H9 (cell line): Measurements from ENCODE around the gene SCN1A. TPM values are rescaled to one million over a fixed set of nuclear protein-coding genes. Genes with fewer than 3 reads are reported as not detected.

ENCODE experiments used
- DNase-seq: peaks from one replicate; pipeline ENCODE4 v3.0.0-alpha.2; 2017
- H2AFZ ChIP-seq: one replicate; pipeline ENCODE4 v1.6.1; 2013; ENCODE audit warnings: mild to moderate bottlenecking, low read length, control low read depth, moderate library complexity
- H2AK5ac ChIP-seq: 2 replicates; pipeline ENCODE4 v1.6.1; 2013; ENCODE audit warnings: low read length, control low read depth, mixed read lengths; ENCODE audit not compliant: insufficient read length
- H2BK120ac ChIP-seq: one replicate; pipeline ENCODE4 v1.6.1; 2013; ENCODE audit warnings: low read depth, mild to moderate bottlenecking, low read length, control low read depth, inconsistent platforms; ENCODE audit not compliant: poor library complexity, severe bottlenecking
- H2BK12ac ChIP-seq: 2 replicates; pipeline ENCODE4 v1.6.1; 2013; ENCODE audit warnings: low read length, control low read depth, mixed read lengths, low read depth; ENCODE audit not compliant: insufficient read length
- H2BK15ac ChIP-seq: 2 replicates; pipeline ENCODE4 v1.6.1; 2013; ENCODE audit warnings: low read depth, low read length, control low read depth
- H2BK20ac ChIP-seq: one replicate; pipeline ENCODE4 v1.6.1; 2013; ENCODE audit warnings: low read depth, mild to moderate bottlenecking, low read length, control low read depth, inconsistent platforms; ENCODE audit not compliant: poor library complexity, severe bottlenecking
- H2BK5ac ChIP-seq: 2 replicates; pipeline ENCODE4 v1.6.1; 2013; ENCODE audit warnings: low read length, control low read depth, mixed read lengths; ENCODE audit not compliant: insufficient read length
- H3K14ac ChIP-seq: 2 replicates; pipeline ENCODE4 v1.6.1; 2013; ENCODE audit warnings: low read length, control low read depth; ENCODE audit not compliant: insufficient read depth
- H3K18ac ChIP-seq: 2 replicates; pipeline ENCODE4 v1.6.1; 2013; ENCODE audit warnings: low read depth, mild to moderate bottlenecking, mixed read lengths, low read length, control low read depth; ENCODE audit not compliant: insufficient read length
- H3K23ac ChIP-seq: 2 replicates; pipeline ENCODE4 v1.6.1; 2013; ENCODE audit warnings: low read length, control low read depth, mixed read lengths, low read depth; ENCODE audit not compliant: insufficient read length
- H3K23me2 ChIP-seq: 2 replicates; pipeline ENCODE4 v1.6.1; 2013; ENCODE audit warnings: low read depth, mild to moderate bottlenecking, mixed read lengths, low read length, control low read depth; ENCODE audit not compliant: insufficient read length, poor library complexity, severe bottlenecking
- H3K27ac ChIP-seq: 2 replicates; pipeline ENCODE4 v1.5.1; 2013; ENCODE audit warnings: low read length, control low read depth, mixed read lengths, low read depth; ENCODE audit not compliant: insufficient read length
- H3K27me3 ChIP-seq: 2 replicates; pipeline ENCODE4 v1.6.1; 2013; ENCODE audit warnings: low read length, control low read depth, inconsistent platforms; ENCODE audit not compliant: insufficient read depth
- H3K4ac ChIP-seq: 2 replicates; pipeline ENCODE4 v1.6.1; 2013; ENCODE audit warnings: low read depth, mild to moderate bottlenecking, control low read depth, inconsistent platforms, low read length, moderate library complexity
- H3K4me1 ChIP-seq: 2 replicates; pipeline ENCODE4 v1.6.1; 2013; ENCODE audit warnings: low read length, control low read depth, inconsistent platforms; ENCODE audit not compliant: insufficient read depth
- H3K4me2 ChIP-seq: 2 replicates; pipeline ENCODE4 v1.6.1; 2013; ENCODE audit warnings: low read length, control low read depth, mixed read lengths; ENCODE audit not compliant: insufficient read length, insufficient read depth
- H3K56ac ChIP-seq: 2 replicates; pipeline ENCODE4 v1.6.1; 2013; ENCODE audit warnings: low read depth, mild to moderate bottlenecking, mixed read lengths, low read length, control low read depth; ENCODE audit not compliant: insufficient read length
- H3K79me1 ChIP-seq: 2 replicates; pipeline ENCODE4 v1.6.1; 2013; ENCODE audit warnings: low read depth, mild to moderate bottlenecking, moderate library complexity, low read length, control low read depth, inconsistent platforms; ENCODE audit not compliant: insufficient read depth, poor library complexity, severe bottlenecking
- H3K79me2 ChIP-seq: 2 replicates; pipeline ENCODE4 v1.6.1; 2013; ENCODE audit warnings: low read length, control low read depth, inconsistent platforms; ENCODE audit not compliant: insufficient read depth
- H3K9ac ChIP-seq: 2 replicates; pipeline ENCODE4 v1.6.1; 2013; ENCODE audit warnings: low read length, control low read depth, mixed read lengths; ENCODE audit not compliant: insufficient read length; ENCODE audit errors: extremely low read depth
- H3K9me3 ChIP-seq: one replicate; pipeline ENCODE4 v1.6.1; 2013; ENCODE audit warnings: low read depth, low read length, inconsistent platforms; ENCODE audit not compliant: control insufficient read depth
- H3T11ph ChIP-seq: one replicate; pipeline ENCODE4 v1.6.1; 2013; ENCODE audit warnings: mild to moderate bottlenecking, low read length, control low read depth, inconsistent platforms
- H4K20me1 ChIP-seq: one replicate; pipeline ENCODE4 v1.6.1; 2013; ENCODE audit not compliant: control insufficient read depth, insufficient read length, insufficient read depth
- H4K5ac ChIP-seq: 2 replicates; pipeline ENCODE4 v1.6.1; 2013; ENCODE audit warnings: low read depth, mild to moderate bottlenecking, mixed read lengths, low read length, control low read depth; ENCODE audit not compliant: insufficient read length
- H4K8ac ChIP-seq: replicated peaks from 2 replicates; pipeline ENCODE4 v1.6.1; 2013; ENCODE audit warnings: low read length, control low read depth, mixed read lengths, low read depth; ENCODE audit not compliant: insufficient read length
- H4K91ac ChIP-seq: 2 replicates; pipeline ENCODE4 v1.6.1; 2013; ENCODE audit warnings: low read depth, mild to moderate bottlenecking, moderate library complexity, mixed read lengths, low read length, control low read depth; ENCODE audit not compliant: insufficient read length
- H3K27ac Mint-ChIP-seq, 3 experiments: 2 replicates in 2 of 3; 3 replicates in 1 of 3; pipeline ENCODE4 v1.8.0; 2020 to 2021; ENCODE audit warnings: mixed read lengths in 3 of 3, mild to moderate bottlenecking in 1 of 3, moderate library complexity in 1 of 3
- H3K27me3 Mint-ChIP-seq: 2 replicates; pipeline ENCODE4 v1.8.0; 2021; ENCODE audit warnings: low read depth, mild to moderate bottlenecking, moderate library complexity, mixed read lengths
- H3K36me3 Mint-ChIP-seq, 3 experiments: 2 replicates in 2 of 3; 3 replicates in 1 of 3; pipeline ENCODE4 v1.8.0; 2020 to 2021; ENCODE audit warnings: low read depth in 3 of 3, mixed read lengths in 3 of 3; ENCODE audit not compliant: insufficient read depth in 1 of 3
- H3K4me1 Mint-ChIP-seq, 2 experiments: 2 replicates each; pipeline ENCODE4 v1.8.0; 2020; ENCODE audit warnings: mixed read lengths in 2 of 2
- H3K4me3 Mint-ChIP-seq, 2 experiments: 2 replicates in 1 of 2; 3 replicates in 1 of 2; pipeline ENCODE4 v1.8.0; 2020 to 2021; ENCODE audit warnings: mild to moderate bottlenecking in 2 of 2, mixed read lengths in 2 of 2, moderate library complexity in 1 of 2
- H3K9me3 Mint-ChIP-seq, 2 experiments: 2 replicates in 1 of 2; 3 replicates in 1 of 2; pipeline ENCODE4 v1.8.0; 2020; ENCODE audit warnings: mild to moderate bottlenecking in 2 of 2, mixed read lengths in 2 of 2, moderate library complexity in 1 of 2
- CTCF ChIP-seq: fragments of 200-600 bp; sonication (generic); conservative IDR thresholded peaks from 3 replicates; pipeline ENCODE4 v1.8.0; 2021; ENCODE audit warnings: antibody characterized with exemption, mild to moderate bottlenecking
- total RNA-seq: library from RNA; stranded (reverse); gene quantifications from 2 replicates; pipeline ENCODE4 v1.2.1, GENCODE V29; 2021

The SCN1A gene
- total RNA-seq, 1 experiment from 2014 or later: 0.13 TPM

- Histone ChIP-seq H3K4me2 (no peak overlapping the region), H4K8ac (no peak overlapping the region), H3K56ac (no peak overlapping the region), H4K91ac (no peak overlapping the region), H2BK120ac (no peak overlapping the region), H3K79me1 (no peaks in the 10 kb centered on the region), H4K20me1 (no peaks in the 10 kb centered on the region), H2BK15ac (no peak overlapping the region), H3K9me3 (no peaks in the 10 kb centered on the region), H3K4ac (no peak overlapping the region), H3K9ac (no peak overlapping the region), H3K79me2 (no peaks in the 10 kb centered on the region), H2AK5ac (no peak overlapping the region), H4K5ac (no peak overlapping the region), H3K27ac (no peak overlapping the region), H3K18ac (no peak overlapping the region), H2BK20ac (no peak overlapping the region), H3K27me3 (no peaks in the 10 kb centered on the region), H3K23ac (no peak overlapping the region), H2BK5ac (no peak overlapping the region), H3K4me1 (no peaks in the 10 kb centered on the region), H2AFZ (no peak overlapping the region), H3K14ac (no peak overlapping the region), H3T11ph (no peak overlapping the region), H3K23me2 (no peaks in the 10 kb centered on the region), H2BK12ac (no peak overlapping the region)
- Mint-ChIP-seq H3K27me3 (no peaks in the 10 kb centered on the region), H3K36me3 (no peaks in the 10 kb centered on the region), H3K4me1 (no peaks in the 10 kb centered on the region), H3K27ac (no peak overlapping the region), H3K4me3 (no peak overlapping the region), H3K9me3 (peaks cover 0 to 5% of the 10 kb centered on the region in 2 experiments; a peak in 1 of 5 replicates)
- no peak for DNase-seq
- TF ChIP-seq CTCF: no peak
Observed at GRCh38 chr2:166025313-166025712, 102.5 kb downstream of the SCN1A start.
